ENCODE results near the gene PRTN3. TPM values are rescaled to one million over a fixed set of nuclear protein-coding genes. Genes with fewer than 3 reads are reported as not detected.

The PRTN3 gene
- total RNA-seq, 2 donors from 2014 or later: 2.6 TPM; not detected in 1

GRCh38 chr19:871446-872265 lies 30.9 kb downstream of the PRTN3 start:
- DNase-seq (ENCODE audit: low spot score): no peak
- no peak overlapping the region for H3K4me3 ChIP-seq
- no peaks in the 10 kb centered on the region for H3K4me1 ChIP-seq (replicated peaks)

GRCh38 chr19:872266-872951 lies 31.6 kb downstream of the PRTN3 start:
- H3K9me3 ChIP-seq: no peaks in the 10 kb centered on the region
- no peaks in the 10 kb centered on the region for H3K4me1 ChIP-seq (replicated peaks)
- intact Hi-C loops (cut with DNase I): no loop called here
- no peak for DNase-seq (ENCODE audit: low spot score)
- H3K27ac ChIP-seq: peak overlapping the region; percentile 17 to 47
- H3K36me3 ChIP-seq: peaks cover 0 to 2% of the 10 kb centered on the region in 2 donors
- TF ChIP-seq CTCF (IDR thresholded peaks at IDR 0.05): no peak
- no peak for TF ChIP-seq POLR2A (IDR thresholded peaks at IDR 0.05)
- TF ChIP-seq POLR2AphosphoS5 (IDR thresholded peaks at IDR 0.05): no peak
- no peak overlapping the region for H3K4me3 ChIP-seq
- WGBS: 75% methylated on average over 27 of the region's 27 CpGs
- H3K27me3 ChIP-seq (replicated peaks; ENCODE audit: insufficient read depth): no peaks in the 10 kb centered on the region

More at GRCh38 chr19:871446-872265, 30.9 kb downstream of the PRTN3 start:
- H3K9me3 ChIP-seq: no peaks in the 10 kb centered on the region
- H3K27me3 ChIP-seq (replicated peaks; ENCODE audit: insufficient read depth): no peaks in the 10 kb centered on the region
- peaks cover 0 to 2% of the 10 kb centered on the region in 2 donors for H3K36me3 ChIP-seq
- no peak for TF ChIP-seq POLR2A (IDR thresholded peaks at IDR 0.05)
- no peak for TF ChIP-seq POLR2AphosphoS5 (IDR thresholded peaks at IDR 0.05)
- no peak for TF ChIP-seq CTCF (IDR thresholded peaks at IDR 0.05)
- intact Hi-C loops (cut with DNase I): no loop called here
- peak overlapping the region in 1 of 2 donors; percentile 47 for H3K27ac ChIP-seq
- WGBS: 91% methylated on average over 24 of the region's 33 CpGs

GRCh38 chr19:873084-873483 lies 32.3 kb downstream of the PRTN3 start:
- Histone ChIP-seq H3K4me3 (no peak overlapping the region), H3K9me3 (no peaks in the 10 kb centered on the region), H3K4me1 (replicated peaks) (no peaks in the 10 kb centered on the region), H3K27me3 (replicated peaks; ENCODE audit: insufficient read depth) (no peaks in the 10 kb centered on the region), H3K27ac (no peak overlapping the region), H3K36me3 (peaks cover 0 to 2% of the 10 kb centered on the region in 2 donors)
- no peak for DNase-seq (ENCODE audit: low spot score)
- TF ChIP-seq POLR2AphosphoS5 (IDR thresholded peaks at IDR 0.05): no peak
- WGBS: 95% methylated on average over 10 of the region's 13 CpGs
- intact Hi-C loops (cut with DNase I): no loop called here

GRCh38 chr19:873561-874041 lies 32.8 kb downstream of the PRTN3 start:
- WGBS: 95% methylated on average over 22 of the region's 22 CpGs

More at GRCh38 chr19:873561-874041, 32.8 kb downstream of the PRTN3 start:
- no peak for TF ChIP-seq POLR2A (IDR thresholded peaks at IDR 0.05)
- TF ChIP-seq POLR2AphosphoS5 (IDR thresholded peaks at IDR 0.05): no peak
- TF ChIP-seq CTCF (IDR thresholded peaks at IDR 0.05): no peak
- Histone ChIP-seq H3K36me3 (peaks cover 0 to 2% of the 10 kb centered on the region in 2 donors), H3K9me3 (no peaks in the 10 kb centered on the region), H3K4me3 (no peak overlapping the region), H3K27ac (no peak overlapping the region), H3K27me3 (replicated peaks; ENCODE audit: insufficient read depth) (no peaks in the 10 kb centered on the region), H3K4me1 (replicated peaks) (no peaks in the 10 kb centered on the region)
- intact Hi-C loops (cut with DNase I): no loop called here
- no peak for DNase-seq (ENCODE audit: low spot score)

Measured in prostate gland (tissue), 2 donors.